KMS-11 (cell line): Measurements from ENCODE around the gene CALR3.
A peak's percentile ranks its signal among the peaks of the same experiment; 100 is the strongest.

Experiments
- H2AFZ ChIP-seq: fragments of 200-600 bp; sonication (generic); 2 replicates; pipeline ENCODE4 v1.6.1; 2016; ENCODE audit warnings: antibody characterized with exemption, mixed run types, low read depth
- H3K27ac ChIP-seq: fragments of 200-600 bp; sonication (generic); 2 replicates; pipeline ENCODE4 v1.6.1; 2016; ENCODE audit warnings: mild to moderate bottlenecking, mixed run types
- H3K27me3 ChIP-seq: fragments of 200-600 bp; sonication (generic); 2 replicates; pipeline ENCODE4 v1.6.1; 2017; ENCODE audit warnings: mild to moderate bottlenecking, low read depth, mixed run types, moderate library complexity; ENCODE audit not compliant: insufficient read depth
- H3K36me3 ChIP-seq: fragments of 200-600 bp; sonication (generic); 2 replicates; pipeline ENCODE4 v1.6.1; 2017; ENCODE audit warnings: mild to moderate bottlenecking, mixed run types; ENCODE audit not compliant: insufficient read depth
- H3K4me1 ChIP-seq: fragments of 200-600 bp; sonication (generic); 2 replicates; pipeline ENCODE4 v1.6.1; 2016; ENCODE audit warnings: mild to moderate bottlenecking, low read depth, mixed run types; ENCODE audit not compliant: poor library complexity, severe bottlenecking
- H3K4me2 ChIP-seq: fragments of 200-600 bp; sonication (generic); 2 replicates; pipeline ENCODE4 v1.7.0; 2016; ENCODE audit warnings: mild to moderate bottlenecking, mixed run types
- H3K4me3 ChIP-seq: fragments of 200-600 bp; sonication (generic); IDR thresholded peaks from 2 replicates; pipeline ENCODE4 v1.6.1; 2017; ENCODE audit warnings: low read depth, low read length, mixed read lengths; ENCODE audit not compliant: insufficient read depth
- H3K79me2 ChIP-seq: fragments of 200-600 bp; sonication (generic); 2 replicates; pipeline ENCODE4 v1.6.1; 2016; ENCODE audit warnings: low read depth, mixed run types; ENCODE audit not compliant: insufficient read depth
- H3K9ac ChIP-seq: fragments of 200-600 bp; sonication (generic); 2 replicates; pipeline ENCODE4 v1.6.1; 2016; ENCODE audit warnings: mild to moderate bottlenecking, mixed run types
- H4K20me1 ChIP-seq: fragments of 200-600 bp; sonication (generic); 2 replicates; pipeline ENCODE4 v1.6.1; 2016; ENCODE audit warnings: mild to moderate bottlenecking, mixed run types; ENCODE audit not compliant: insufficient read depth
- CTCF ChIP-seq: fragments of 200-600 bp; sonication (generic); conservative IDR thresholded peaks from 2 replicates; pipeline ENCODE4 v1.6.1; 2017; ENCODE audit warnings: low read depth, mild to moderate bottlenecking, antibody characterized with exemption, low read length, moderate library complexity, mixed read lengths

CALR3 gene

GRCh38 chr19:16433986-16434385 is 62.0 kb downstream of the CALR3 start:
- Histone ChIP-seq H3K9ac (no peak overlapping the region), H2AFZ (no peak overlapping the region), H3K4me3 (no peak overlapping the region), H3K27ac (peak overlapping the region; percentile 99), H3K36me3 (no peaks in the 10 kb centered on the region; the same call in 1 of the 2 replicates), H3K4me2 (peak overlapping the region; percentile 84; the same call in 1 of the 2 replicates), H3K79me2 (no peaks in the 10 kb centered on the region), H3K27me3 (no peaks in the 10 kb centered on the region), H4K20me1 (no peaks in the 10 kb centered on the region), H3K4me1 (peaks cover 60% of the 10 kb centered on the region)
- no peak for TF ChIP-seq CTCF

- TF ChIP-seq CTCF: no peak
- H3K4me3 ChIP-seq: no peak overlapping the region
These were observed 66.2 kb downstream of the CALR3 start for GRCh38 chr19:16429759-16430091.

GRCh38 chr19:16429066-16429758 is 66.8 kb downstream of the CALR3 start:
- Histone ChIP-seq H3K27me3 (no peaks in the 10 kb centered on the region), H3K9ac (no peak overlapping the region), H3K27ac (no peak overlapping the region), H3K4me2 (no peak overlapping the region), H2AFZ (no peak overlapping the region), H3K4me3 (no peak overlapping the region), H4K20me1 (no peaks in the 10 kb centered on the region), H3K79me2 (no peaks in the 10 kb centered on the region), H3K36me3 (no peaks in the 10 kb centered on the region; the same call in 1 of the 2 replicates), H3K4me1 (peaks cover 12% of the 10 kb centered on the region)
- no peak for TF ChIP-seq CTCF

More at GRCh38 chr19:16429759-16430091, 66.2 kb downstream of the CALR3 start:
- Histone ChIP-seq H4K20me1 (no peaks in the 10 kb centered on the region), H2AFZ (no peak overlapping the region), H3K36me3 (no peaks in the 10 kb centered on the region; the same call in 1 of the 2 replicates), H3K27ac (no peak overlapping the region), H3K79me2 (no peaks in the 10 kb centered on the region), H3K9ac (no peak overlapping the region), H3K4me2 (no peak overlapping the region), H3K4me1 (peaks cover 17% of the 10 kb centered on the region), H3K27me3 (no peaks in the 10 kb centered on the region)
